Glutamatergic neuron (in vitro differentiated cells): ENCODE data around the gene WDR7. TPM values are rescaled to one million over a fixed set of nuclear protein-coding genes. Genes with fewer than 3 reads are reported as not detected.

Experiments used
- DNase-seq: peaks from one replicate; pipeline ENCODE4 v3.0.0; 2022
- H3K27ac Mint-ChIP-seq: one replicate; pipeline ENCODE4 v1.8.0; 2020; ENCODE audit warnings: mild to moderate bottlenecking, mixed read lengths, inconsistent platforms; ENCODE audit not compliant: unreplicated experiment
- H3K27me3 Mint-ChIP-seq: one replicate; pipeline ENCODE4 v1.8.0; 2020; ENCODE audit warnings: mild to moderate bottlenecking, moderate library complexity, mixed read lengths, inconsistent platforms; ENCODE audit not compliant: unreplicated experiment
- H3K36me3 Mint-ChIP-seq: one replicate; pipeline ENCODE4 v1.8.0; 2020; ENCODE audit warnings: mild to moderate bottlenecking, mixed read lengths, inconsistent platforms; ENCODE audit not compliant: unreplicated experiment
- H3K4me1 Mint-ChIP-seq: one replicate; pipeline ENCODE4 v1.8.0; 2020; ENCODE audit warnings: mild to moderate bottlenecking, low read depth, mixed read lengths, inconsistent platforms; ENCODE audit not compliant: unreplicated experiment
- H3K4me3 Mint-ChIP-seq: one replicate; pipeline ENCODE4 v1.8.0; 2020; ENCODE audit warnings: mild to moderate bottlenecking, mixed read lengths, inconsistent platforms; ENCODE audit not compliant: unreplicated experiment
- H3K9me3 Mint-ChIP-seq: one replicate; pipeline ENCODE4 v1.8.0; 2020; ENCODE audit warnings: mild to moderate bottlenecking, moderate library complexity, mixed read lengths, inconsistent platforms; ENCODE audit not compliant: unreplicated experiment
- total RNA-seq: library from RNA; stranded (reverse); fragmentation: NEBNext Ultra II Directional; extraction: Animal tissue kit (Norgen Biotek cat#: 25700); gene quantifications from one replicate; pipeline ENCODE4 v1.2.1, GENCODE V29; 2021; ENCODE audit not compliant: unreplicated experiment
- TF ChIP-seq, protein P1 (sequence below): fragments of 200-600 bp; sonication (generic); IDR thresholded peaks from one replicate; pipeline ENCODE4 v1.5.0; 2021; ENCODE audit not compliant: partially characterized antibody, unreplicated experiment

Gene WDR7
- total RNA-seq, 1 donor from 2014 or later = 41.8 TPM

DNA sequence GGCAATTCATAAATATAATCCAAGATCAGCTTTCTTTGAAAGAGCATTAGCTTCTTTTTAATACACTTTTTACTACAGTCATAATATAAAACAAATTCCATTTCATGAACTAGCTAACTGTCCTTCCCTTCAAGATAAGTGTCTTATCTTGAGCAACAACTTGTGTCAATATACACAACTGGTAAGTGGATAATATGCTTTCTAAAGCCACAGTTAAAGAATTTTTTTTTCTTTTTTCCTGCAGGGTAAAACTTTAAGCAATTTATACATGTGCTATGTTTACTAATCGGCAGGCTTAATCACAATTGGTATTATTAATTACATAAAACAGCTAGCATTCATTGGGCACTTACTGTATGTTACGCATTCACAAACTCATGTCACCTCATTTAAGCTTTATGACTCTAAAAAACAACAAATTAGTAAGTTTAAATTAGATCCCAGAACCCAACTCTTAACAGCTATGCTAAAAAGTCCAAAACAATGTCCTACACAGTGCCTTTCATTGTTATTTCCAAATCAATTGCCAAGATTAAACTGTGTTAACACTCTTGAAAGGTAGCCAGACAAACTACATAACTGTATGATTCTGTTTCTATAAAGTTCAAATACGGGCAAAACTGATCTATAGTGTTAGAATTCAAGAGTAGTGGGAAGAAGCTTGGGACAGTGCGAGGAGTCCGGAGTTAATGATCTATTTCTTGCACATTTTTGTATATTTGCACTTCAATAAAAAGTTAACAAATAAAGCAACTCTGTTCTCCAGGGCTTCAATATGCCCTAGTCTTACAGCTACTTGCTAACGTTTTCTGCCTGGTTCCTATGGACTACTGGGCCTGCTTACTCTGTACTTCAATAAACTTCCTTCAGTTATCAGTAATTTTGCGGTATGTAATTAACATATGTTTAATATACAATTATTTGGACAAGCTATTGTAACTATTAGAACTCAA lies 18.8 kb upstream of the WDR7 start:
- H3K4me3 Mint-ChIP-seq = no peak overlapping the region
- H3K27ac Mint-ChIP-seq = no peak overlapping the region
- H3K27me3 Mint-ChIP-seq = peaks cover 1% of the 10 kb centered on the region
- TF ChIP-seq, protein P1, sequence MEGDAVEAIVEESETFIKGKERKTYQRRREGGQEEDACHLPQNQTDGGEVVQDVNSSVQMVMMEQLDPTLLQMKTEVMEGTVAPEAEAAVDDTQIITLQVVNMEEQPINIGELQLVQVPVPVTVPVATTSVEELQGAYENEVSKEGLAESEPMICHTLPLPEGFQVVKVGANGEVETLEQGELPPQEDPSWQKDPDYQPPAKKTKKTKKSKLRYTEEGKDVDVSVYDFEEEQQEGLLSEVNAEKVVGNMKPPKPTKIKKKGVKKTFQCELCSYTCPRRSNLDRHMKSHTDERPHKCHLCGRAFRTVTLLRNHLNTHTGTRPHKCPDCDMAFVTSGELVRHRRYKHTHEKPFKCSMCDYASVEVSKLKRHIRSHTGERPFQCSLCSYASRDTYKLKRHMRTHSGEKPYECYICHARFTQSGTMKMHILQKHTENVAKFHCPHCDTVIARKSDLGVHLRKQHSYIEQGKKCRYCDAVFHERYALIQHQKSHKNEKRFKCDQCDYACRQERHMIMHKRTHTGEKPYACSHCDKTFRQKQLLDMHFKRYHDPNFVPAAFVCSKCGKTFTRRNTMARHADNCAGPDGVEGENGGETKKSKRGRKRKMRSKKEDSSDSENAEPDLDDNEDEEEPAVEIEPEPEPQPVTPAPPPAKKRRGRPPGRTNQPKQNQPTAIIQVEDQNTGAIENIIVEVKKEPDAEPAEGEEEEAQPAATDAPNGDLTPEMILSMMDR = no peak
- no peak for DNase-seq
- H3K4me1 Mint-ChIP-seq = peaks cover 22% of the 10 kb centered on the region
- H3K36me3 Mint-ChIP-seq = peaks cover 4% of the 10 kb centered on the region
- no peaks in the 10 kb centered on the region for H3K9me3 Mint-ChIP-seq

DNA sequence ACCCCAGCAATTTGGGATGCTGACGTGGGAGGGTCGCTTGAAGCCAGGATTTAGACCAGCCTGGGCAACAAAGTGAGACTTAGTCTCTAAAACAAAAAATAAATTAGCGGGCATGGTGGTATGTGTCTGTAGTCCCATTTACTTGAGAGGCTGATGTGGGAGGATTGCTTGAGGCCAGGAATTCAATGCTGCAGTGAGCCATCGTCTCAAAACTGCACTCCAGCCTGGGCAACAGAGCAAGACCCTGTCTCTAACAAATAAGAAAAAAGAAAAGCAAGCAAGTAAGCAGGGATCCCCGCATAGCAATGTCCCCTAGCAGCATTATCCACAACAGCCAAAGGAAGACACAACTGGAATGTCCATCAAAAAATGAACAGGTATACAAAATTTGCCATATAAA lies 16.2 kb upstream of the WDR7 start:
- peak overlapping the region; percentile 7 for H3K27ac Mint-ChIP-seq
- DNase-seq = no peak
- TF ChIP-seq, protein P1 = no peak
- H3K9me3 Mint-ChIP-seq = peaks cover 9% of the 10 kb centered on the region
- peaks cover 4% of the 10 kb centered on the region for H3K36me3 Mint-ChIP-seq
- H3K4me1 Mint-ChIP-seq = peaks cover 31% of the 10 kb centered on the region
- peaks cover 3% of the 10 kb centered on the region for H3K27me3 Mint-ChIP-seq
- no peak overlapping the region for H3K4me3 Mint-ChIP-seq

DNA sequence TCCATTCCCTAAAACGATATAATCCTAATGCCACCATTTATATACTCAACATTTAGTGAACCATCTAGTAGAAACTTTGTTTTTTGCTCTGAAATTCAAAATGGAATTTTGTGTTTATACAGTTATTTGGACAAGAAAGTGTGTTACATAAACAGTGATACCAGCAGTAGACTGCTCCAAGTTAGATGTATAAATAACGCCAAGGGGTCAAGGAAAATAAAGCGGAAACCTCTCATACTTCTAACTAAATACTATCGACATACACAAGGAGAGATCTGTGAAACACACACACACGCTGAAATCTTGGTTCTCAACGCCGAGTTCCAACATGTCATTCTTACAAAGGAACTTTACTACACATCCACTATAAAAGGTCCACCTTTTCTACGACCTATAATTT lies 14.0 kb upstream of the WDR7 start:
- H3K27ac Mint-ChIP-seq = peak overlapping the region; percentile 99
- H3K27me3 Mint-ChIP-seq = peaks cover 3% of the 10 kb centered on the region

DNA sequence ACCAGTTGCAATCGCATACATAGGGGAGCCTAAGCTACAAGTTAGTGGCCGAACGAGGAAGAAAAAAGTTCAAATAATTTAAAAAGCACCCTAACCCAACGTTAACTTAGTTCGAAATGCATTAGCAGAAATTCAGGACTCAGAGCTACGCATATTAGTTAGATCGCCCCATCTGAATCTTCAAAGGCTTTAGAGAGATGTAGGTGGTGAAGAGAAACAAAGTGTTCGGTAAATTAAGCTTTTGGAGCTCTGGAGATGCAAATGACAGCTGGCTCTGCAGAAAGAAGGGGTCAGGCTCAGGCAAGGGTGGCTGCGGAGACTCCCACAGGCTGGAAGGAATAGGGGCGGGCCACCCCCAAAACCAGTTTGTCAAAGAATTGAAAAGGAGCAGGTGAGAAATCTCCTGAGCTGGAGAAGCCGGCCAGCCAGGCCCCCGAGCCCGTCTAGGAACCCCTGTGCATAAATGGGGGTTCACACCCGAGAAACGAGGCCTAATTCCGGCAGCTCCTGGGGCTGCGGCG lies 13.4 kb upstream of the WDR7 start:
- peaks cover 3% of the 10 kb centered on the region for H3K27me3 Mint-ChIP-seq
- TF ChIP-seq, protein P1 = no peak
- no peak for DNase-seq

More for the DNA sequence above, 14.0 kb upstream of the WDR7 start:
- Mint-ChIP-seq H3K4me1 (peaks cover 24% of the 10 kb centered on the region), H3K36me3 (peaks cover 4% of the 10 kb centered on the region), H3K4me3 (peak overlapping the region; percentile 99), H3K9me3 (peaks cover 9% of the 10 kb centered on the region)
- DNase-seq = no peak
- TF ChIP-seq, protein P1 = no peak

More for the DNA sequence above, 13.4 kb upstream of the WDR7 start:
- Mint-ChIP-seq H3K9me3 (peaks cover 9% of the 10 kb centered on the region), H3K4me1 (peaks cover 24% of the 10 kb centered on the region), H3K27ac (peak overlapping the region; percentile 99), H3K36me3 (peaks cover 2% of the 10 kb centered on the region), H3K4me3 (peak overlapping the region; percentile 99)
